PC-9 (cell line): ENCODE results near the gene F7. TPM values are rescaled to one million over a fixed set of nuclear protein-coding genes. Genes with fewer than 3 reads are reported as not detected.

ENCODE experiments used
- BruUV-seq: library from RNA; stranded (reverse); fragments of 400-500 nt; replicated peaks from 2 replicates; lab custom pipeline; 2021; lab: Mats Ljungman, UMichigan
- CTCF ChIA-PET: fragments of 300-600 bp; sonication (Branson Sonifier 250); formaldehyde crosslinking; loops from one replicate; lab custom pipeline; 2022; ENCODE audit warnings: antibody characterized with exemption; lab: Charles Lee
- POLR2A ChIA-PET: fragments of 300-600 bp; sonication (Branson Sonifier 250); formaldehyde crosslinking; loops from one replicate; lab custom pipeline; 2022; ENCODE audit warnings: antibody characterized with exemption; ENCODE audit not compliant: unreplicated experiment; lab: Charles Lee
- DNase-seq, 2 experiments: peaks; one replicate each; pipeline versions ENCODE4 v3.0.0 to v3.0.0-alpha.2; 2015 to 2022; ENCODE audit warnings: mixed read lengths in 1 of 2
- H2AFZ ChIP-seq: fragments of 200-600 bp; sonication (generic); 2 replicates; pipeline ENCODE4 v1.8.1; 2017; ENCODE audit warnings: antibody characterized with exemption
- H3F3A ChIP-seq: fragments of 200-600 bp; sonication (generic); 2 replicates; pipeline ENCODE4 v1.8.1; 2017; ENCODE audit warnings: antibody characterized with exemption, mild to moderate bottlenecking, low read depth; ENCODE audit not compliant: insufficient read depth
- H3K27ac ChIP-seq: fragments of 200-600 bp; sonication (generic); 2 replicates; pipeline ENCODE4 v1.6.1; 2016; ENCODE audit warnings: mixed run types
- H3K27me3 ChIP-seq: fragments of 200-600 bp; sonication (generic); 2 replicates; pipeline ENCODE4 v1.6.1; 2016; ENCODE audit warnings: low read depth, mixed run types; ENCODE audit not compliant: insufficient read depth
- H3K36me3 ChIP-seq: fragments of 200-600 bp; sonication (generic); 2 replicates; pipeline ENCODE4 v1.6.1; 2016; ENCODE audit warnings: low read depth, mixed run types
- H3K4me1 ChIP-seq: fragments of 200-600 bp; sonication (generic); replicated peaks from 2 replicates; pipeline ENCODE4 v1.6.1; 2016; ENCODE audit warnings: mixed run types; ENCODE audit not compliant: insufficient read depth
- H3K4me2 ChIP-seq: fragments of 200-600 bp; sonication (generic); 2 replicates; pipeline ENCODE4 v1.6.1; 2017; ENCODE audit warnings: mixed run types
- H3K4me3 ChIP-seq: fragments of 200-600 bp; sonication (generic); 2 replicates; pipeline ENCODE4 v1.6.1; 2016; ENCODE audit warnings: mixed run types
- H3K79me2 ChIP-seq: fragments of 200-600 bp; sonication (generic); 2 replicates; pipeline ENCODE4 v1.6.1; 2017; ENCODE audit warnings: low read depth, mixed run types
- H3K9me2 ChIP-seq: fragments of 200-600 bp; sonication (generic); 2 replicates; pipeline ENCODE4 v1.8.1; 2017; ENCODE audit warnings: mild to moderate bottlenecking; ENCODE audit not compliant: insufficient read depth
- H3K9me3 ChIP-seq: fragments of 200-600 bp; sonication (generic); 2 replicates; pipeline ENCODE4 v1.8.1; 2016; ENCODE audit warnings: low read depth; ENCODE audit not compliant: insufficient read depth
- H4K20me1 ChIP-seq: fragments of 200-600 bp; sonication (generic); 2 replicates; pipeline ENCODE4 v1.8.1; 2017; ENCODE audit not compliant: insufficient read depth
- EZH2 ChIP-seq: fragments of 200-600 bp; sonication (generic); IDR thresholded peaks from 2 replicates; pipeline ENCODE4 v1.8.0; 2017; ENCODE audit warnings: antibody characterized with exemption, low read depth
- intact Hi-C: fragments of 100-400 bp; cut with micrococcal nuclease; formaldehyde crosslinking; loops from one replicate; pipeline ENCODE4 v1.10.0; 2022; ENCODE audit not compliant: unreplicated experiment
- total RNA-seq: library from RNA; stranded (reverse); gene quantifications from 2 replicates; pipeline ENCODE4 v1.2.3, GENCODE V29; 2021
- TF ChIP-seq, protein P1 (sequence below): fragments of 200-600 bp; sonication (generic); conservative IDR thresholded peaks from 2 replicates; pipeline ENCODE4 v1.6.1; 2017; ENCODE audit warnings: mixed run types, antibody characterized with exemption, mild to moderate bottlenecking, moderate library complexity

The F7 gene
- total RNA-seq, 1 experiment from 2014 or later = not detected

DNA sequence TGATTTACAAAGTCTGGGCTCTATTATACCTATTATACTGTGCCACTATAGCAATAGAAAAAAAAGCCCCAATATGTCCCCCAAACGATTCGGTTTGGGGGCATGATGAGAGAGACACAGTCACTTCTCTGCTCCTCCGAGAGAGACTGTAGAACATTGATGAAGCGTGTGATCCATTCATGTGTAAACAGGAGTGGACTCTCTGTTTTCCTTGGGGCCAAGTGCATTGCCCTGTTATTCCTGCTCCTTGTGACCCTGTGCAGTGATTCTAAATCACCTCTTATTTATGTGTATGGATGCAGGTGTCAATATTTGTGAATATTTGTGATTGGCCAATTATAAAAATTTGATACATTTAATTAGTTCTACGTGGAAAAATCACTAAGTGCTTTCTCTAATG is 34.0 kb downstream of the F7 start:
- Histone ChIP-seq H3K9me2 (no peaks in the 10 kb centered on the region), H3F3A (no peaks in the 10 kb centered on the region), H3K4me3 (no peak overlapping the region), H3K4me2 (no peak overlapping the region), H4K20me1 (no peaks in the 10 kb centered on the region), H2AFZ (no peak overlapping the region), H3K27ac (no peak overlapping the region), H3K9me3 (no peaks in the 10 kb centered on the region), H3K4me1 (no peaks in the 10 kb centered on the region), H3K36me3 (no peaks in the 10 kb centered on the region), H3K79me2 (no peaks in the 10 kb centered on the region), H3K27me3 (peaks cover 83% of the 10 kb centered on the region)
- DNase-seq = no peak
- ChIA-PET CTCF (no interaction called here), POLR2A (no interaction called here)
- no TSS peak for BruUV-seq
- TF ChIP-seq, protein P1, sequence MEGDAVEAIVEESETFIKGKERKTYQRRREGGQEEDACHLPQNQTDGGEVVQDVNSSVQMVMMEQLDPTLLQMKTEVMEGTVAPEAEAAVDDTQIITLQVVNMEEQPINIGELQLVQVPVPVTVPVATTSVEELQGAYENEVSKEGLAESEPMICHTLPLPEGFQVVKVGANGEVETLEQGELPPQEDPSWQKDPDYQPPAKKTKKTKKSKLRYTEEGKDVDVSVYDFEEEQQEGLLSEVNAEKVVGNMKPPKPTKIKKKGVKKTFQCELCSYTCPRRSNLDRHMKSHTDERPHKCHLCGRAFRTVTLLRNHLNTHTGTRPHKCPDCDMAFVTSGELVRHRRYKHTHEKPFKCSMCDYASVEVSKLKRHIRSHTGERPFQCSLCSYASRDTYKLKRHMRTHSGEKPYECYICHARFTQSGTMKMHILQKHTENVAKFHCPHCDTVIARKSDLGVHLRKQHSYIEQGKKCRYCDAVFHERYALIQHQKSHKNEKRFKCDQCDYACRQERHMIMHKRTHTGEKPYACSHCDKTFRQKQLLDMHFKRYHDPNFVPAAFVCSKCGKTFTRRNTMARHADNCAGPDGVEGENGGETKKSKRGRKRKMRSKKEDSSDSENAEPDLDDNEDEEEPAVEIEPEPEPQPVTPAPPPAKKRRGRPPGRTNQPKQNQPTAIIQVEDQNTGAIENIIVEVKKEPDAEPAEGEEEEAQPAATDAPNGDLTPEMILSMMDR = no peak
- TF ChIP-seq EZH2 = no peak
- intact Hi-C loops = no loop called here

DNA sequence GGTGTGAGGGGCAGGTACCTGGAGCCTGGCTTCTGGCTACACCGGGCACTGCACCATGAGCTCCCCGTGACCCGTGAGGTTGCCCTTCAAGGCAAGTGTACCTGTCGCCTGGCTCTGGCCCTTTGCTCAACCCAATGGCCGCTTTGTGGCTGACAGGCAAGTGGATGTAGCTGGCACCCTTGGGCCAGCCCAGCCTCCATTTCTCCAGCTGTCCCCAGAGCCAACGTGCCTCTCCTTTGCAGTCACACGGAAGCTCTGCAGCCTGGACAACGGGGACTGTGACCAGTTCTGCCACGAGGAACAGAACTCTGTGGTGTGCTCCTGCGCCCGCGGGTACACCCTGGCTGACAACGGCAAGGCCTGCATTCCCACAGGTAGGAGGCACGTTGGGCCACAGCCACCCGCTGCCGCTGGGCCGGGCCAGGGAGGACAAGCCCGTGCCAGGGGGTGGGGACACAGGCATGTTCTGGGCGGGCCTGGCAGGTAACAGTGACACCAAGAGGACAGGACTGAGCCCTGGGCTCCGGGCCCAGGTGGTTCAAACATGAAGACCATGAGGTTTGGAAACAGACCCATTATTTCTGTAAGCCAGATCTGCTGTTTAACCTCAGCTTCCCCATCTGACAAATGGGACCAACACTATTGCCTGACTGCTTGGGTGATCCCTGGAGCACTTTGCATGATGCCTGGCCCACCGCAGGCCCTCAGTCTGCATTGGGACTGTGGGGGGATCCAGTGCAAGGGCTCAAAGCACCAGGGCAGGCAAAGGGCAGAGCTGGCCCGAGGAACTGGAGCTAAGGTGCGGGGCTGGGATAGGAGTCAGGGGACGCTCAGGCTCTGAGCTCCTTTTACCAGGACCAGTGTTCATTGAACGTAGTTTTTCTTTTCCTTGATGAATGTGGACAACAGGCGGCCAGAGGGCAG is 35.3 kb downstream of the F7 start:
- H3K9me2 ChIP-seq = no peaks in the 10 kb centered on the region
- TF ChIP-seq, protein P1 = no peak
- TF ChIP-seq EZH2 = no peak
- no peaks in the 10 kb centered on the region for H3F3A ChIP-seq
- no peaks in the 10 kb centered on the region for H3K9me3 ChIP-seq
- no peak overlapping the region for H2AFZ ChIP-seq
- POLR2A ChIA-PET = no interaction called here
- H3K27me3 ChIP-seq = peaks cover 81% of the 10 kb centered on the region
- BruUV-seq = no TSS peak
- H3K27ac ChIP-seq = no peak overlapping the region
- no peaks in the 10 kb centered on the region for H3K4me1 ChIP-seq
- CTCF ChIA-PET = no interaction called here
- H3K36me3 ChIP-seq = no peaks in the 10 kb centered on the region
- H4K20me1 ChIP-seq = no peaks in the 10 kb centered on the region
- no peak overlapping the region for H3K4me3 ChIP-seq
- no peak overlapping the region for H3K4me2 ChIP-seq
- H3K79me2 ChIP-seq = no peaks in the 10 kb centered on the region
- intact Hi-C loops = no loop called here
- DNase-seq = no peak

DNA sequence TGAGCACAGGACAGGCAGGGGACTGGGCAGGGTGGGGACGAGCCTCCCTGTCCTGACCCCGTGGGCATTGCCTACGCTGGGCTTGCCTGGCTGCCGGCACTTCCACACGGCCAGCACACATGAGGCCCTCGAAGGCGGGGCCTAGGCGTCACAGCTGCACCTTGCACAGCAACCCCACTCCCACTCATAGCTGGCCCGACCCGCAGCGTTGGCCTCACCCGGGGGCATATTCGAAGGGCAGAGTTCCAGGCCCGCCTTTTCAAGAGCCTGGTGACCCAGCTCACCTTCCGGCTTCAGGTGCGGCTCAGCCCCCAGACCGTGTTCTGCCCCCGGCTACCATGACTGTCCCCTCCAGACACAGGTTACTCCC is 36.0 kb downstream of the F7 start:
- Histone ChIP-seq H3K4me3 (no peak overlapping the region), H3K27me3 (peaks cover 83% of the 10 kb centered on the region), H3F3A (no peaks in the 10 kb centered on the region), H2AFZ (no peak overlapping the region), H4K20me1 (no peaks in the 10 kb centered on the region), H3K79me2 (no peaks in the 10 kb centered on the region), H3K27ac (no peak overlapping the region), H3K9me2 (no peaks in the 10 kb centered on the region), H3K36me3 (no peaks in the 10 kb centered on the region), H3K9me3 (no peaks in the 10 kb centered on the region), H3K4me1 (no peaks in the 10 kb centered on the region), H3K4me2 (no peak overlapping the region)
- no TSS peak for BruUV-seq
- DNase-seq = no peak
- ChIA-PET CTCF (no interaction called here), POLR2A (no interaction called here)
- intact Hi-C loops = no loop called here
- no peak for TF ChIP-seq EZH2
- TF ChIP-seq, protein P1 = no peak
